Esophagus muscularis mucosa (tissue), 3 donors: ENCODE data around the gene ARMC12.

Experiments used
- CTCF ChIP-seq, 3 experiments: fragments of 200-600 bp in 2 of 3; fragments of 450-650 bp in 1 of 3; sonication (generic) in 2 of 3; IDR thresholded peaks; one replicate each; pipeline ENCODE4 v1.5.1; 2017 to 2019; ENCODE audit warnings: antibody characterized with exemption in 3 of 3, mild to moderate bottlenecking in 2 of 3, moderate library complexity in 1 of 3
- POLR2A ChIP-seq: fragments of 450-650 bp; IDR thresholded peaks from one replicate; pipeline ENCODE4 v1.6.1; 2017; ENCODE audit warnings: antibody characterized with exemption, moderate library complexity, mild to moderate bottlenecking, low read depth
- POLR2AphosphoS5 ChIP-seq, 2 donors: sonication (generic); formaldehyde crosslinking; IDR thresholded peaks; one replicate each; pipeline ENCODE4 v1.6.1; 2017; ENCODE audit warnings: antibody characterized with exemption in 2 of 2

GRCh38 chr6:35787266-35788218 lies 50.7 kb downstream of the ARMC12 start:
- TF ChIP-seq CTCF (IDR thresholded peaks at IDR 0.05): no peak
- TF ChIP-seq POLR2A: no peak
- TF ChIP-seq POLR2AphosphoS5 (IDR thresholded peaks at IDR 0.05): no peak
